Measurements from ENCODE around the gene POU2AF3.
"Not testable (repeated sequence)": the region's sequence is repeated elsewhere in the genome, so short reads cannot be mapped to it uniquely, and the experiment has no call there.

POU2AF3 gene

DNA sequence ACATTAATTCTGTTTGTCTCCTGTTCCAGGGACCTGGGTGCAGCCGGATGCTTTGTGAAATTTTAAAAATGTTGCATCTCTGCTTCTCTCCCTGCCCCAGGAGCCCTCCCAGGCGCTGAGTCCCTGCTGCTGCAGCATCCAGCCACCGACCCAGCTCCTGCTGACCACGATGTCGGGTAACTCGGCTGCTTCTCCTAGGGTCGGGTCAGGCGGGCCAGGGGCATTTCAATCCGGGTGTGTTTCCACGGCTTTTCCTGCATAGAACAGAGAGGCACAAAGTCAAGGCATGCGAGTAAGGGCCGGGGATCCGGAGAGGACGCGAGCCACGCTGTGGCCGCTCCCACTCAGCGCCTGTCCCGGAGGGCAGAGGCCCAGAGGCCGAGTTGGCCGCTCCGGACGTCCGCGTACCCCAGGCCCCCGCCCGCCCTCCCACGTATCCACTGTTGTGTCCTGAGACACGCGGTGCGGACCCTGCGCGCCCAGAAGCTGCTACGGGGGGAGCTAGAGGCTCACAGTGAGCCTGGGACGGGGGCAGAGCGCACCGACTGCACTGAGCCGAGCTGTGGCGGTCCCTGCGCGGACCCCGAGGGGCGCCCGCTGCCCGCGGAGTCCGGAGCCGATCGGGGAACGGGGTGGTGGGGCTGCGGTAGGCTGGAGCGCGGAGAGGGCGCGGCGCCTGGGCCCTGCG, at the start of gene POU2AF3:
Gene POU2AF3 (plus strand): TSS at position 134 of the 688 bp plus-strand sequence. CDS start 36 bp downstream, at position 170.
- DNase-seq (ENCODE audit: low spot score): no peak

- DNase-seq (ENCODE audit: low spot score): no peak
Observed at GRCh38 chr11:111250936-111251335, 47.4 kb upstream of the POU2AF3 start.

- no peak for DNase-seq (ENCODE audit: low spot score)
Observed at GRCh38 chr11:111253131-111253530, 45.2 kb upstream of the POU2AF3 start.

DNA sequence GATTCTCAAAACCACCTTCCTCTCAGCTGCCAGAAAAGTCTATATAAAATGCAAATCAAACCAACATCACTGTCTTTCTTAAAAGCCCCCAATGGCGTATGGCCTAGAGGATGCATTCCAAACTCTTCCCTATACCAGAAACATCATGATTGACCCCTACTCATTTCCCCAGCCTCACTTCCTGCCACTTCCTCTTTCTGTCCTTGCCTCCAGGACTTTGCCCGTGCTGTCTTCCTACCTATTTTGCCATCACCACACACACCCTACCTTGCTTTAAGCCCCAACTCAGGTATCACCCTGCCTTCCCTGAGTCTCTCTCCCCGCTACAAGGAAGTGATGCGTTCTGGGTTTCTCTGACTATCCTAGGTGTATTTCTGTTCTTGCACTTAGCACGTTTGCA, 44.7 kb upstream of the POU2AF3 start:
- no peak for DNase-seq (ENCODE audit: low spot score)

DNA sequence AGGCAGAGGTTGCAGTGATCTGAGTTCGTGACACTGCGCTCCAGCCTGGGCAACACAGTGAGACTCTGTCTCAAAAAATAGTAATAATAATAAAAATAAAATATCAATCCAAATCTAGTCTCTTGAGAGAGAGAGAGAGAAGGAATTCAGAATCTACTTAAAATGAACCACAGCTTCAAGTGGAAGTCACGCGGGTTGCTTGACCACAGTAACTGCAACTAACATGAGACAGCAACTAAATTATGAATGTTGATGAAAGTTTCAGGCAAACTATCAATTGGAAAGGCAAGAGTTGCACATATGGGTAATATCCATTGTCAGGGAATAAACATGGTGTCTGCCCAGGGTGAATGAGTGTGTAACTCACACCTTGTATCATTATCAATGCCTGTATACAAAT, 40.3 kb upstream of the POU2AF3 start:
- no peak for DNase-seq (ENCODE audit: low spot score)

GRCh38 chr11:111259896-111260295, 38.5 kb upstream of the POU2AF3 start:
- no peak for DNase-seq (ENCODE audit: low spot score)

- DNase-seq (ENCODE audit: low spot score): no peak
Observed at GRCh38 chr11:111260811-111261210, 37.5 kb upstream of the POU2AF3 start.

DNA sequence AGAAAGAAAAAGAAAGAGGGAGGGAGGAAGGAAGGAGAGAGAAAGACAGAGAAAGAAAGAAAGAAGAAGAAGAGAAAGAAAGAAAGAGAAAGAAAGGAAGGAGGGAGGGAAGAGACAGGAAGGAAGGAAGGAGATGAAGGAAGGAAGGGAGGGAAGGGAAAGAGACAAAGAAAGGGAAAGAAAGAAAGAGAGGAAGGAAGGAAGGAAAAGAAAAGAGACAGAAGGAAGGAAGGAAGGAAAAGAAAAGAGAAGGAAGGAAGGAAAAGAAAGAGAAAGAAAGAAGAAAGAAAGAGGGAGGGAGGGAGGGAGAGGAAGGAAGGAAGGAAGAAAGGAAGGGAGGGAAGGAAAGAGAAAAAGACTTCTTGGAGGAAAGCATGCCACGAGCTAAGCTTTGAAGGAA, 33.7 kb upstream of the POU2AF3 start:
- no peak for DNase-seq (ENCODE audit: low spot score)

GRCh38 chr11:111265421-111265820, 32.9 kb upstream of the POU2AF3 start:
- no peak for DNase-seq (ENCODE audit: low spot score)

DNA sequence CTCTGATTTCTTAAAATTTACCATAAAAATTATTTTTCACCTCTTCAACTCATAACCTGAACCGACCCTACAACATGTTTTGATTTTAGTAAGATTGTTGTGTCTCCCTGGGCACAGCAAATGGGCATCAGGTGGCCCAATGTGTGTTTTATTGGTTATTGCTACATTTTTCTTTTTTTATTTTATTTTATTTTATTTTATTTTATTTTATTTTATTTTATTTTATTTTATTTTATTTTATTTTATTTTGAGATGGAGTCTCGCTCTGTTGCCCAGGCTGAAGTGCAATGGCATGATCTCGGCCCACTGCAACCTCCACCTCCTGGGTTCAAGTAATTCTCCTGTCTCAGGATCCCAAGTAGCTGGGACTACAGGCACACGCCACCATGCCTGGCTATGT, 30.0 kb upstream of the POU2AF3 start:
- not testable (repeated sequence) for DNase-seq (ENCODE audit: low spot score)

DNA sequence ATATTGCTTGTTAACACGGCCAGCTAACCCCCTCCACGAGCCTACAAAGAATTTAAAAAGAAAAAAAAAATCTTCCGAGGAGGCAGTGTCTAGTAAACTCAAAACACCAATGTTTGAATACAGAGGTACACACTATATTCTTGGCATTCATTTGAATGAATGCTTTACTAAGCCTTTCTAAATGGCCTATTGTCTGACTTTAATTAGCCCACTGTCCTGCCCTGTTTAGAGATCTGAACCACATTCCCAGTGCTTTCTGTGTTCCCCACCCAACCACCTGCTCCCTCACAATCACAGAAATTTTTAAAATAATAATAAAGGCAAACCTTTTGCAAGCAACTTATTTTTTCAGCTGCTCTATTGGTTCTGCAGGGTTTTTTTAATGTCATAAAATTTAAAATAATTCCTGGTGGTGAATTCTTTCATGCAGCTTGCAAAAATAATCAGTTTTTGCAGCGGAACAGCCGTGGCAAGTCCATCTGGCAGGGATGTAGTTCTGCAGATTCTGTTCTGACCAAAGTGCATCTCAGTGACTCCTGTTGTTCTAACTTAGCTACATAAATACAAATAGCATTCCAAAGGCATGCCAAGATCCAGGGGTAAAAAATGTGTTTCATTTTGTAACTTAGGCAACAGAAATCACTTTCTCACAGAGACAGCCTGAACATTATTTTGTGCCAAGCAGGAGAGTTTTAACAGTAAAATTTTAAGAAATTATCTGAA, 29.0 kb upstream of the POU2AF3 start:
- no peak for DNase-seq (ENCODE audit: low spot score)

DNA sequence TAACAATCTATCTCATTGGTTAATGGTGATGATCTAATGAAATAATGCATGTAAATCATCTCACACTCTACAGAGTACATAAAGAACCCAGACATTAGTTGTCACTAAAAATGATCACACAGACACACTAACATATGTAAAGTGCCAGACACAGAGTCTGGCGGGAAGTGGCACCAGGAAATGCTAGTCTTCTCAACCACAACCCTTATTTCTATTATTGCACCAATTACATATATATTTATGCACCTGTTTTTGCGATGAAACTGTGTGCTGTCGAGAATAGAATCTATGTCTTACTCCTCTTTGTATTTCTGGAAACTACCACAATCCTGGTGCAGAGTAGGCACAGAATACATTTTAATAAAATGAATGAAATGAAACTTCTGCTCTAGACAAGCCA, 25.9 kb upstream of the POU2AF3 start:
- no peak for DNase-seq (ENCODE audit: low spot score)

DNA sequence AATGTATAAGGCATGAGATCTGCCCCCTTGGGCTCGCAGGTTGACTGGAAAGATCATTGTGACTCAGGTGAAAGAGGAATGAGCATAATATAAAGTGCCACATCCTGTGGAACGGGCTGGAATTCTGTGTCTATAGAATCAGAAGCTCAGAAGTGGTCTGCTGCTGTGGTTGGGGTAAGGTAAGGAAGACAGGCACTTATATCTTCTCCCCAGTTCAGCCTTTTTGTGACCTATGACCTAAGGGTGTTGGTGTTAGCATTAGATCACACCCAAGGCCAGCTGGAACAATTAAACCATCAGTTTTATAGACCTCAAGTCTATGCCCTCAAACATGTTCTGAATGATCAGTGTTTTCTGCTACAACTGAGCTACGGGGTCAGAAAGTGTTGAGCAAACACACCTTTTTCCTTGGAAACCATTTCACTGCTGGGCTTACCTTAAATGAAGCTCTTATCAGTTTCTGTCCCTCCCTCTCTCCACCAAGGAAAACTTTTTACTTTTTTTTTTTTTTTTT, 15.7 kb upstream of the POU2AF3 start:
- DNase-seq (ENCODE audit: low spot score): no peak

- DNase-seq (ENCODE audit: low spot score): no peak
Observed at GRCh38 chr11:111283945-111284481, 14.3 kb upstream of the POU2AF3 start.

DNA sequence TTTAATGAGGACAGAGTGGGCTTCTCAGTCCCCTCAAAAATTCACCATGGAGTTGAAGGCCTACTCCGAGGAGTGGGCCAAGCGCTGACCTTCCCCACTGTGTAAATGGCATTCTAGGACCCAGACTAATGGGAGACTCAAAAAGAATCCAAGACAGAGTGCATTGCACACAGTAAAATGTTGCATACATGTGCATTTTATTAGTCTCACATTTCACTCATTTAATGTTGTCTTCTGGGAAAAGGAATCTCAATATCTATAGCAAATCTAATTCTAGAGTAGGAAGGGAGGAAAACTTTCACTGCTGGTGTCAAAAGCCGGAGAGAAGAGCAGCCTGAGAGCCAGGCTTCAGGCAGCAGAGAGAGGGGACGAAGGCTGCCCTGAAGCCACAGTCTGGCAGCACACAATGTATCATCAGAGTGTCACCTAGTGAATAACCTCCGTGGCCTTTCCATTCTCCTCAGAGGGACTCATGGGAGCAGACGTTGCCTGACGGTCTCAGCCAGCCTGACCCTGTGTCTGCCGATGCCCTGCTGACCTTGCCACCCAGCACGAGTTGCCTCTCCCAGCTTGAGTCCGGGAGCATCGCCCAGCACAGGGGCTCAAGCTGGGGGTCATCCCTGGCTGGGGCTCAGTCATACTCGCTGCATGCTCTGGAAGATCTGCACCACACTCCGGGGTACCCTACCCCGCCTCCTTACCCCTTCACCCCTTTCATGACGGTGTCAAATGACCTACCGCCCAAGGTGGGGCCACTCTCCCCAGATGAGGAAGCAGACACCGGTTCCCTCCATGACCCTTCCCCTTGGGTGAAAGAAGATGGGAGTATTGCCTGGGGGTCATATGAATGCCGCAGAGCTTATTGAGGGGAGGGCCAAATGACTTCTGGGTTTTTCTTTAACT, 12.9 kb upstream of the POU2AF3 start:
- no peak for DNase-seq (ENCODE audit: low spot score)

DNA sequence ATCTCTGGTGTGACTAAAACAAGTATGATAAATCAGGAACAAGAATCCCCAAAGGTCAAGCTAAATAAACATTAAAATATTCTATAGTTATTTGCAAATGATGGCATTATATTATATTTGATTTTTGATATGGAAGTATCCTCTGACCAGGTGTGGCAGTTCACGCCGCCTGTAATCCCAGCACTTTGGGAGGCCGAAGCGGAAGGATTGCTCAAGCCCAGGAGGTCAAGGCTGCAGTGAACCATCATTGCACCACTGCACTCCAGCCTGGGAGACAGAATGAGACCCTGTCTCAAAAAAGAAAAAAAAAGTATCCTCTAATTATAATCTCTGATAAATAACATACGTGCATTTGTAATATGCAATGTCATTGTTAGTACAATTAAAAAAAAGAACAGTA, 6.6 kb upstream of the POU2AF3 start:
- no peak for DNase-seq (ENCODE audit: low spot score)

- DNase-seq (ENCODE audit: low spot score): not testable (repeated sequence)
Observed at GRCh38 chr11:111292408-111292807, 5.9 kb upstream of the POU2AF3 start.

DNA sequence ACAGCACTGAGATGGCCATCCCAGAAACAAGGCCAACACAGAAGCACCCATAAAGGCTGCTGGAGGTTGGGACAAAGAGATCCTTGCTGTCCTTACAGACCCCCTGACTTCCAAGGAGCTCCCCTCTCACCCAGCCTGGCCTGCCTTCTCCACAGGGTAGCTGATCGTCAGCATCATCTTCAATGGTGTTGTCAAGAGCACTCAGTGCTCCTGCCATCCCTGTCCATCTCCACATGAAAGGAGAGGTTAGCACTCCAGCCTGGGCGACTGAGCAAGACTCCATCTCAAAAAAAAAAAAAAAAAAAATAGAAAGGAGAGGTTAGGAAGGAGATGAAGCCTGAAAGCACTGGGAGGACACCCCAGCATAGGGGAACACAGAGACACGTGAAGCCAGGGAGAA, 2.1 kb upstream of the POU2AF3 start:
- DNase-seq (ENCODE audit: low spot score): no peak

DNA sequence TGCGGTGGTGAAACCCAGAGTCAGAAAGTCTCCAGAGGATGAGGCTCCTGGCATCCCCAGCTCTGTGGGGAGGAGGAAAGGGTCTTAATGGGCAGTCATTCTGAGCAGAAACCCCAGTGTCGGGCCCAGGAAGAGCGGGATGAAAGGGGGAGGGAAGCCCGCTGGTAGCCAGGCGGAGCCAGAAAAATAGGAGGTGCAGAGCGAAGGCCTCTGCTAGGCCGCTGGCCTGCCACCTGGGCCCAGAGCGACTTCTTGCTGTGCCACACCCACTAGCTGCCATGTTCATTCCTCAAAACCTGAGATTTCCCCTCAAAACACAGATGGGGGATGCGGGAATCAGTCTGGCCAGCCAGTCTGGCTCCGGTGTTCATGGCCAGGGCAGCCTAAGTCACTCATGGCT, 650 bp upstream of the POU2AF3 start:
- no peak for DNase-seq (ENCODE audit: low spot score)

DNA sequence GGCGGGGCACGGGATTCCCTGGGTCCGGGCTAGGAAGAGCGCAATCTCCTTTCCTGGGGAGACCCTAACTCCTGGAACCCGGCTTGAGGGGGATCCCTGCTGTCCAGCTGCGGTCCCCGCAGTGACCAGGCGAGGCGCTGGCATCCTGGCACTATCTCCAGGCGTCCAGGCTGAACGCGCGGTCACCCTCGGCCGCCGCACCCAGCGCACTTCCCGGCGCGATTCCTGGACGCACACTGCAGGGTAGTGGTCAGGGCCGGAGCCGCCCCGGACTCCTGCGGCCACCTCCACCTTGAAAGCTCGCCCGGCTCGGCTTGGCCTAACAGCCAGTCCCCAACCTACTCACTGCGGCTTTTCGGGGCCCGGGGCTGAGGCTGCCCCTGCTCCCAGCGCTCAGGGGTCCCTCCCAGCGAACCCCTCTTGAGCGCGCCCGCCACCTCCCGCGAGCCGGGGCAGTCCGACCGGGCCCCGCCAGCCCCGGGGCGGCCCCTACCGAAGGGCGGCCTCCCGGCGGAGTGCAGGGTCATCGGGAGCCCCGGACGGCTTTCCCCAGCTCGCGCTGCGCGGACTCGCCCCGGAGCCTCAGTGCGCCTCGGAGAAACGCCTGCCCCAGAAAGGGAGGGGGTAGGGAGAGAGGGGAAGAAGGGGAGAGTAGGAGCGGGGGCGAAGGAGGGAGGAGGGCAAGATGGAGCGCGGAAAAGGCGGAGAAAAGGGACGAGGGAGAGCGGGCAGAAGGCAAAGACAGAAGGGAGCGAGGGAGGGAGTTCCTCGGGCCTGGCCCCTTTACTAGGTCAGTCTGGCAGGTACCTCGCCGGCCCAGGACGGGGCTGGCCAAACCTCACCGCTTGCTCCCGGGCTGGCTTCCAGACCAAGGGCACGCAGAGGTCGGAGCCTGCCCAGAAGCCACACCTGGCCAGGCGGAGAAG, 1.0 kb downstream of the POU2AF3 start:
- peak; percentile 43 for DNase-seq (ENCODE audit: low spot score)

DNA sequence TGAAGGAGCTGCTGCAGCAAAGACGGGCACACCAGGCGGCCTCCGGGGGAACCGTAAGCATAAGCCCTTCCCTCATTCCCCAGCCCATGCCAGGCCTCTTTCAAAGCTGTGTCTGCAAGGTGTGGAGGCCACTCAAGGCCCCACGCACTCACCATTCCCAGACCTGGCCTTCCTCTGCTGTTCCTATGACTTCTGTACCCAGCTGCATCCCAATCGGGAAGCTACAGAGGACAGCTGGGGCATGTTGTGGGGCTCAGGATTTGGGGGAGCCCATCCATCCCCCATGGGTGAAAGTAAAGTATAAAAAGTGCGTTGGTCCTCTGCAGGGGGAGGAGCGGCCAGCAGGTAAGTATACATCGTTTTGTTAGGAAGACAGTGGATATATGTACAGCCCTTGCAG, 2.2 kb downstream of the POU2AF3 start:
- no peak for DNase-seq (ENCODE audit: low spot score)
